ENCODE data around the gene SLCO2A1.

GRCh38 chr3:134040066-134040465 is 10.3 kb upstream of the SLCO2A1 start:
- TF ChIP-seq TARDBP (IDR thresholded peaks at IDR 0.05) (no peak), FOXM1 (IDR thresholded peaks at IDR 0.05; ENCODE audit: borderline replicate concordance) (no peak), LEF1 (IDR thresholded peaks at IDR 0.05; ENCODE audit: borderline replicate concordance) (no peak), SP1 (IDR thresholded peaks at IDR 0.05) (no peak), SUZ12 (IDR thresholded peaks at IDR 0.05) (no peak), L3MBTL2 (conservative IDR thresholded peaks at IDR 0.05) (no peak), ELF4 (IDR thresholded peaks at IDR 0.05) (no peak), FOXK2 (IDR thresholded peaks at IDR 0.05) (no peak), FOXA1 (IDR thresholded peaks at IDR 0.05) (no peak), ARNT (IDR thresholded peaks at IDR 0.05) (no peak), BHLHE40 (IDR thresholded peaks at IDR 0.05; ENCODE audit: borderline replicate concordance) (no peak)

Data from HEK293T (cell line).